Measurements from ENCODE around the gene TBRG4. TPM values are rescaled to one million over a fixed set of nuclear protein-coding genes. Genes with fewer than 3 reads are reported as not detected.

TBRG4 gene
- total and polyA plus RNA-seq, 7 donors, result 31.8 to 80.1 (median 44.6) TPM

DNA sequence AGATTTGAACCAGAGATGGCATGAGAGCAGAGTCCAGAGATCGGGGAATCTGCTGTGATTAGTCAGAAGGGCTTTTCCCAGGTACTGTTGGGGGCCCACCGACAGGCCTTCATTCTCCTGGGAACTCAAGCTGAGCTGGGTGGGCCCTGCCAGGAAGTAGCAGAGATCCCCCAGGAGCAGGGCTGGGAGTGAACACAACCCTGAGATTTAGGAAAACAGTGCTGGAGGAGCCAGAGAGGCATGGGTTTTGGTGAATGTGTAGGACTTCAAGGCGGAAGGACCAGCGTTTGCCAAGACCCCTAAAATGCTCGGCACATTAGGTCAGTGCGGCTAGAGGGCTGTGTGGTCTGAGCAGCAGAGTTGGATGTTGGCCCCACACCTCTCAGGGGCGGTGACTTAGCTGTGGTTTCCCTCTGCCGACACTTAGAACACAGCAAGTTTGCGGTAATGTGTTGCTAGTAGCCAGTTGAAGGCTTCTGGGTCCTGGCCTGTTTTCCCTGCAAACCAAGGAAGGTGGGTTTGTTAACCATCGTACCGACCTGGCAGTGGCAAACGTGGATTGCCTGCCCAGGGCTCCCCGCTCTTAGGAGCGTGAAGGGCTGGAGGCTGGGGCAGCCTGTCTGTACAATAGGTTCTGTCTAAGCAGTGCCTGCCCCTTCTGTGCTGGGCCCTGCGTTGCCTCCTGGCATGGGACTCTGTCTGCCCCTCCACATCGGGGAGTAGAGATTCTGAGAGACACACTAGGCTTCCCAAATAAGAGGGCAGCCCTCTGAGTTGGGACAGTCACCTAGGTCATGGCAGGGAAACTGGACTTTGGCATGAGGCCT is 36.8 kb downstream of the TBRG4 start:
- 92 to 95% methylated on average over 16 of the region's 16 CpGs for WGBS, 2 donors
- intact Hi-C loops (cut with DNase I), result no loop called here
- no peak overlapping the region for H3K27ac ChIP-seq
- no peaks in the 10 kb centered on the region for H3K4me1 ChIP-seq
- no peak overlapping the region for H3K4me3 ChIP-seq
- no peak for TF ChIP-seq POLR2AphosphoS5 (IDR thresholded peaks at IDR 0.05)
- TF ChIP-seq EP300 (IDR thresholded peaks at IDR 0.05), result no peak
- TF ChIP-seq POLR2A (IDR thresholded peaks at IDR 0.05), result no peak
- no peak for TF ChIP-seq CTCF (IDR thresholded peaks at IDR 0.05)
- peaks cover 27 to 77% (median 42%) of the 10 kb centered on the region in 4 donors for H3K36me3 ChIP-seq
- no peaks in the 10 kb centered on the region for H3K27me3 ChIP-seq
- H3K9me3 ChIP-seq, result no peaks in the 10 kb centered on the region
- no peak for DNase-seq

DNA sequence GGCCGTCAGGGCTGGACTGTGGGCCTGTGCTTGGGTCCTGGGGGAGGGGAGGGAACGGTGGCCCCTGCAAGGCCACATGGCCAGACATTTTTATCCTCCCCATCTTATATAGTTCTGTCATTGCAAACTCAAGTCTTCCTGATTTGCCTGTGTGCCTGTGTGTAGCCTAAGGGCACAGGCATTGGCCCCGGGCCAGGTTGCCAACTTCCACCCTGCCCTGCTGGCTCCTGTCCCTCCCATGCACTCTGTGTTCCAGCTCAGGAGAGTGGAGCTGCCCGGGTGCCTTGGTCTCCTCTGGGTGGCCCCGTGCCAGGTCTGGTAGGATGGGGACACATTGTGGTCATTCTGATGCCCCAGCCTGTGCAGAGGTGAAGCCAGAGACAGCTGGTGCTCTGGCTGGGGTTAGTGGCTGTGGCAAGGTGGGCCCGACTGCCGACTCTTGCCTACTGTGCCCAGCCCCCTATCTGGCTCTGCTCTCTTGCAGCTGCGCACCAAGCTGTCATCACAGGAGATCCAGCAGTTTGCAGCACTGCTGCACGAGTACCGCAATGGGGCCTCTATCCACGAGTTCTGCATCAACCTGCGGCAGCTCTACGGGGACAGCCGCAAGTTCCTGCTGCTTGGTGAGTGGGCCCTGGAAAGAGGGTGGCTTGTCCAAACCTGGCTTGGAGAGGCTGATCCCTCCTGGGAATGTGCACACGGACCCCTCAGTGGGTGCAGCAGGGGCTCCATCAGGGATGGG is 37.5 kb downstream of the TBRG4 start:
- H3K27me3 ChIP-seq, result no peaks in the 10 kb centered on the region
- TF ChIP-seq POLR2A (IDR thresholded peaks at IDR 0.05), result no peak
- TF ChIP-seq EP300 (IDR thresholded peaks at IDR 0.05), result no peak
- TF ChIP-seq CTCF (IDR thresholded peaks at IDR 0.05), result no peak
- TF ChIP-seq POLR2AphosphoS5 (IDR thresholded peaks at IDR 0.05), result no peak
- no peak for DNase-seq
- intact Hi-C loops (cut with DNase I), result no loop called here
- no peaks in the 10 kb centered on the region for H3K9me3 ChIP-seq
- H3K4me3 ChIP-seq, result no peak overlapping the region
- peaks cover 27 to 85% (median 47%) of the 10 kb centered on the region in 4 donors for H3K36me3 ChIP-seq
- 91 to 93% methylated on average over 15 of the region's 15 CpGs for WGBS, 2 donors
- H3K27ac ChIP-seq, result no peak overlapping the region
- no peaks in the 10 kb centered on the region for H3K4me1 ChIP-seq

- no peak overlapping the region for H3K27ac ChIP-seq
- DNase-seq, result no peak
- H3K4me1 ChIP-seq, result no peaks in the 10 kb centered on the region
- H3K4me3 ChIP-seq, result no peak overlapping the region
- TF ChIP-seq POLR2AphosphoS5 (IDR thresholded peaks at IDR 0.05), result no peak
- TF ChIP-seq CTCF (IDR thresholded peaks at IDR 0.05), result no peak
- TF ChIP-seq EP300 (IDR thresholded peaks at IDR 0.05), result no peak
- TF ChIP-seq POLR2A (IDR thresholded peaks at IDR 0.05), result no peak
- WGBS, 2 donors, result 87 to 90% methylated on average over 17 of the region's 17 CpGs
- intact Hi-C loops (cut with DNase I), result no loop called here
- H3K9me3 ChIP-seq, result no peaks in the 10 kb centered on the region
- H3K27me3 ChIP-seq, result no peaks in the 10 kb centered on the region
- H3K36me3 ChIP-seq, result peaks cover 27 to 93% (median 55%) of the 10 kb centered on the region in 4 donors
Observed at GRCh38 chr7:45073031-45073785, 38.3 kb downstream of the TBRG4 start.

DNA sequence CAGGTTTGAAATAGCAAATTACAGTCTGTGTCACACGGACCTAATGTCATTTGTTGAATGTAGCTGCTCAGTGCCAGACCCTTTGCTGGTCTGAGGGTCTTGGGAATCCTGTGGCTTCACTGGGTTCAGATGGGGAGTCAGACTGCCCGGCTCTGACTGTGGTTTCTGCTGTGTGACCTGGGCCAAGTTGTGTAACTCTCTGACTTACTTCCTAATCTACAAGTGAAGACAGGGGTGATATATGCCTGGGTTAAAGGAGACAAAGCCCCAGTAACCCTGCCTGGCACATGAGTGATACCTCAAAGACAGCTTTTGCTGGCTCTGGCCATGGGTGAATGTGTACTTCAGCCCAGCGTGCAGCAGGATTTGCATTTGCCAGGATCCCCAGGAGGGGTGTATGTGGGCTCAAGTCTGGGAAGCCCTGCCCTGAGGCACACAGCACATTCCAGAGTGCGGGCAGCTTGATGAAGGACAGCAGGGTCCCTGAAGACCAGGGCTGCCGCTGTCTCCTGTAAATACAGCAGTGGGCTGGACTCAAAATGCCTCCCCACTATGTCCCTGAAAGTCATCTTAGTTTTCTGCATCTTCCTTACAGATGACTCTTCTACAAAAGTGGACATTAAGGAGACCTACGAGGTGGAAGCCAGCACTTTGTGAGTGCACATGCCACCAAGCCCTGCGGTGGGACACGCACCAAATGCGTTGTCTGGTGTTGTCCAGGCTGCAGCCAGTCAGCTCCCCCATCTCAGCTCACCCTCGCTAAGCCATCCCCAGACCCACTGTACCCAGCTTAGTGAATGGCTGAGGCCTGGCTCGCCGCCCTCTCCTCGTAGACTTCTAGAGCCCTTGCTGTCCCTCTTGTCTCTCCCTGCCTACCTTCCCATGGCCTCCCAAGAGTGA is 39.1 kb downstream of the TBRG4 start:
- TF ChIP-seq CTCF (IDR thresholded peaks at IDR 0.05) (no peak), POLR2AphosphoS5 (IDR thresholded peaks at IDR 0.05) (no peak), EP300 (IDR thresholded peaks at IDR 0.05) (no peak)
- H3K27ac ChIP-seq, result no peak overlapping the region
- H3K27me3 ChIP-seq, result no peaks in the 10 kb centered on the region
- no peak overlapping the region for H3K4me3 ChIP-seq
- no peaks in the 10 kb centered on the region for H3K4me1 ChIP-seq
- no peak for DNase-seq
- H3K36me3 ChIP-seq, result peaks cover 22 to 93% (median 58%) of the 10 kb centered on the region in 4 donors
- H3K9me3 ChIP-seq, result no peaks in the 10 kb centered on the region
- 92 to 95% methylated on average over 13 of the region's 13 CpGs for WGBS, 2 donors
- intact Hi-C loops (cut with DNase I), result no loop called here
